Chondrocyte (in vitro differentiated cells): ENCODE data around the gene PLEKHA6. TPM values are rescaled to one million over a fixed set of nuclear protein-coding genes. Genes with fewer than 3 reads are reported as not detected.

Experiments used
- DNase-seq: peaks from one replicate; pipeline ENCODE4 v3.0.0; 2021; ENCODE audit warnings: mixed read lengths, low spot score
- H3K27ac Mint-ChIP-seq: one replicate; pipeline ENCODE4 v1.8.0; 2021; ENCODE audit warnings: mild to moderate bottlenecking, moderate library complexity, mixed read lengths; ENCODE audit not compliant: unreplicated experiment
- H3K27me3 Mint-ChIP-seq: 2 replicates; pipeline ENCODE4 v1.8.0; 2021; ENCODE audit warnings: low read depth, mixed read lengths
- H3K36me3 Mint-ChIP-seq: 2 replicates; pipeline ENCODE4 v1.8.0; 2021; ENCODE audit warnings: low read depth, mixed read lengths
- H3K4me1 Mint-ChIP-seq: 2 replicates; pipeline ENCODE4 v1.8.0; 2021; ENCODE audit warnings: low read depth, mild to moderate bottlenecking, mixed read lengths
- H3K4me3 Mint-ChIP-seq: one replicate; pipeline ENCODE4 v1.8.0; 2021; ENCODE audit warnings: mild to moderate bottlenecking, moderate library complexity, mixed read lengths; ENCODE audit not compliant: unreplicated experiment
- H3K9me3 Mint-ChIP-seq: 2 replicates; pipeline ENCODE4 v1.8.0; 2021; ENCODE audit warnings: low read depth, mixed read lengths
- CTCF ChIP-seq: fragments of 200-600 bp; sonication (generic); IDR thresholded peaks from 2 replicates; pipeline ENCODE4 v1.5.0; 2021; ENCODE audit warnings: antibody characterized with exemption, mild to moderate bottlenecking, moderate library complexity
- total RNA-seq: library from RNA; stranded (reverse); gene quantifications from 3 replicates; pipeline ENCODE4 v1.2.1, GENCODE V29; 2021

PLEKHA6 gene
- total RNA-seq, 1 donor from 2014 or later, result 0.15 TPM

DNA sequence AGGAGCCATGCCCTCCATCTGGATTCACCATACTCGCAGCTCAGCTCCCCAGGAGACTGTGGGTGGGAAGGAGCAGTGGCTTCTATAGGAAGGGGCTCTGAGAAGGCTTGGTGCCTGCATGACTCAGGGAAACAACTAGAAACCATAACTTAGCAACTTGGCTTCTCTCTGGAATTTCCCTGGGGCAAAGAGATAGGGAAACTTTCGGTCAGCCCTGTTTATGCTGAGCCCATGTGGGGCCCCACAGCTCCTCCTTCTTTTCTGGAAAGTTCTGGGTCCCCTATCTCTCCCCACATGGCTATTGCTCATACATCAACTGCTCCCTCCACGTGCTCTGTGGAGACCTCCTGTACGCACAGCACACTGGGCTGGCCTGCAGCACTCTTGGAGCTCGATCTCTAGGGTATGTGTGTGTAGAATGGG is 39.3 kb downstream of the PLEKHA6 start:
- no peak for DNase-seq
- Mint-ChIP-seq H3K4me3 (no peak overlapping the region), H3K27me3 (peaks cover 4% of the 10 kb centered on the region), H3K9me3 (no peaks in the 10 kb centered on the region), H3K27ac (peak overlapping the region; percentile 30), H3K4me1 (peaks cover 53% of the 10 kb centered on the region), H3K36me3 (no peaks in the 10 kb centered on the region)
- no peak for TF ChIP-seq CTCF

GRCh38 chr1:204319462-204319861 is 40.3 kb downstream of the PLEKHA6 start:
- Mint-ChIP-seq H3K27ac (no peak overlapping the region), H3K9me3 (no peaks in the 10 kb centered on the region), H3K4me3 (no peak overlapping the region), H3K27me3 (peaks cover 5% of the 10 kb centered on the region), H3K36me3 (no peaks in the 10 kb centered on the region), H3K4me1 (peaks cover 53% of the 10 kb centered on the region)
- no peak for DNase-seq
- no peak for TF ChIP-seq CTCF

DNA sequence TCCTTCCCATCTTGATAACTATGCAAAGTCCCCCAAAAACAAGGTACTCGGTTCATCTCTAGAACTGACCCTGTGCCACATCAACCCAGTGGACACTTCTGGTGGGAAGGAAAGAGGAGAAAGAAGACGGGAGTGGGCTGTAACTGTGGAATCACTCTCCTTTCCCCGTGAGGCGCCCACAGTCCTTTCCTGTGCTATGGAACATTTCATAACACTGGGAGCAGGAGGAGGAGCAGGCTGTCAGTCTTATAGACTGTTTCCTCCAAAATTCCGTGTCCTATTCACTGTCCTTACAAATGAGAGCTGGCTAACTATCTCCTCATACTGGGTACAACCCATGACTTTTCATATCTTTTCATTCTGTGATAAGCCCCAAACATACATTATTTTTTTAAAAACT is 40.7 kb downstream of the PLEKHA6 start:
- no peak for TF ChIP-seq CTCF
- no peaks in the 10 kb centered on the region for H3K9me3 Mint-ChIP-seq
- H3K27ac Mint-ChIP-seq, result peak overlapping the region; percentile 19
- no peaks in the 10 kb centered on the region for H3K36me3 Mint-ChIP-seq
- no peak for DNase-seq
- peaks cover 52% of the 10 kb centered on the region for H3K4me1 Mint-ChIP-seq
- peaks cover 5% of the 10 kb centered on the region for H3K27me3 Mint-ChIP-seq
- H3K4me3 Mint-ChIP-seq, result no peak overlapping the region

DNA sequence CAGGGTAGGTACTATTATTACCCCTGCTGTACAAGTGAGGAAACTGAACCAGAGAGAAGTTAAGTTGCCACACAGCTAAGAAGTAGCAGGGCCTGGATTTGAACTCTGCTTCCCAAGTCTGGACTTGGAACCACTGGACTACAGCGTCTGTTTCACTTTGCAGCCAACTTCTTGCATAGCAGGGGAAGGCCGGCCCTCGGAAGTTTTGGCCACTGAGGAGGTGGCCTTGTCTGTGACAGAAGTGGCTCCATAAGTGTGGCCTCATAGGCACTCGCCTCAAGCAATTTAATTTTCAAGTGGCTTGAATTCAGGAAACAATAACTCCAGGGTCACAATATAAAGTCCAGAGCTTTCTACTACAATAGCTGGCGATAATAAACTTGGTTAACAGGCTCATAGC is 41.4 kb downstream of the PLEKHA6 start:
- H3K36me3 Mint-ChIP-seq, result no peaks in the 10 kb centered on the region
- H3K27ac Mint-ChIP-seq, result no peak overlapping the region
- no peak for TF ChIP-seq CTCF

DNA sequence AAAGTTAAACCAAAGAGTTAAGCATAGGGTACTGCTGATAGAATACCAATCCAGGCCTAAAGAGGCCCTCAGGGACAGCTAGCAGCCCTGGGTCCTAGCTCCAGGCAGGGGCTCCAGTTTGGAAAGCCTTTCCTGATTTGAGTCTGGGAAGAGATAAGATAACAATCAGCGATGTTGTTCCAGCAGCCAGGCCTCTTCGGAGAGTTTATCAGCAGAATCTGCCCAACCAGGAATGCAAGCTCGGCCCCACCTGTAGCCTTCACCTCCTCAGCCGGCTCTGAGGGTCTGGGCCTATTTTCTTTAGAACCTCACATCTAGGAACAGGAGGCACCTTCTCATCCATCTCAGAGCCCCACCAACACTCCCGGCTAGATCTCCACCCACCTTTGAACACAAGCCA is 42.6 kb downstream of the PLEKHA6 start:
- no peak overlapping the region for H3K27ac Mint-ChIP-seq
- no peak for TF ChIP-seq CTCF
- peaks cover 48% of the 10 kb centered on the region for H3K4me1 Mint-ChIP-seq
- no peak for DNase-seq
- H3K36me3 Mint-ChIP-seq, result no peaks in the 10 kb centered on the region
- no peaks in the 10 kb centered on the region for H3K9me3 Mint-ChIP-seq
- H3K4me3 Mint-ChIP-seq, result no peak overlapping the region
- H3K27me3 Mint-ChIP-seq, result peaks cover 14% of the 10 kb centered on the region

More for the DNA sequence above, 41.4 kb downstream of the PLEKHA6 start:
- DNase-seq, result no peak
- Mint-ChIP-seq H3K9me3 (no peaks in the 10 kb centered on the region), H3K4me3 (no peak overlapping the region), H3K27me3 (peaks cover 8% of the 10 kb centered on the region), H3K4me1 (peaks cover 49% of the 10 kb centered on the region)
